Vagina (tissue), 2 donors: Measurements from ENCODE around the gene UFC1. TPM values are rescaled to one million over a fixed set of nuclear protein-coding genes. Genes with fewer than 3 reads are reported as not detected.

Experiments
- DNase-seq, 2 donors: peaks; one replicate each; pipeline ENCODE4 v3.0.0-alpha.2; 2017; ENCODE audit errors: extremely low spot score in 2 of 2
- H3K27ac ChIP-seq: fragments of 200-600 bp; sonication (generic); one replicate; pipeline ENCODE4 v1.5.1; 2019
- H3K27me3 ChIP-seq: fragments of 200-600 bp; sonication (generic); one replicate; pipeline ENCODE4 v1.5.1; 2019
- H3K36me3 ChIP-seq, 2 donors: fragments of 200-600 bp; sonication (generic); one replicate each; pipeline ENCODE4 v1.5.1; 2017 to 2019
- H3K4me1 ChIP-seq: fragments of 200-600 bp; sonication (generic); one replicate; pipeline ENCODE4 v1.5.1; 2019
- H3K4me3 ChIP-seq, 2 donors: fragments of 200-600 bp; sonication (generic); 1 replicate in 1 of 2; 2 replicates in 1 of 2; pipeline ENCODE4 v1.5.1; 2016 to 2019
- H3K9me3 ChIP-seq: fragments of 200-600 bp; sonication (generic); one replicate; pipeline ENCODE4 v1.5.1; 2019
- POLR2A ChIP-seq, 2 donors: fragments of 450-650 bp; IDR thresholded peaks; one replicate each; pipeline ENCODE4 v1.6.1; 2017; ENCODE audit warnings: antibody characterized with exemption in 2 of 2, mild to moderate bottlenecking in 2 of 2, moderate library complexity in 2 of 2
- POLR2AphosphoS5 ChIP-seq, 2 donors: sonication (generic); formaldehyde crosslinking; IDR thresholded peaks; one replicate each; pipeline ENCODE4 v1.9.0; 2017; ENCODE audit warnings: antibody characterized with exemption in 2 of 2, mild to moderate bottlenecking in 2 of 2, low read depth in 1 of 2; ENCODE audit not compliant: insufficient read depth in 1 of 2
- intact Hi-C: fragments of 100-400 bp; cut with DNase I; formaldehyde crosslinking; loops from one replicate; pipeline ENCODE4 v1.15.1; 2023
- total RNA-seq: library from RNA; depleted of rRNA; stranded (reverse); fragments of >200 nt; gene quantifications from one replicate; pipeline ENCODE4 v1.2.3, GENCODE V29; 2016
- TF ChIP-seq, protein P1 (sequence below), 3 experiments: fragments of 450-650 bp in 2 of 3; fragments of 200-600 bp in 1 of 3; sonication (generic) in 1 of 3; IDR thresholded peaks; one replicate each; pipeline ENCODE4 v1.5.1; 2017 to 2019; ENCODE audit warnings: antibody characterized with exemption in 3 of 3, mild to moderate bottlenecking in 2 of 3, moderate library complexity in 2 of 3

The UFC1 gene
- total RNA-seq = 61.1 TPM

DNA sequence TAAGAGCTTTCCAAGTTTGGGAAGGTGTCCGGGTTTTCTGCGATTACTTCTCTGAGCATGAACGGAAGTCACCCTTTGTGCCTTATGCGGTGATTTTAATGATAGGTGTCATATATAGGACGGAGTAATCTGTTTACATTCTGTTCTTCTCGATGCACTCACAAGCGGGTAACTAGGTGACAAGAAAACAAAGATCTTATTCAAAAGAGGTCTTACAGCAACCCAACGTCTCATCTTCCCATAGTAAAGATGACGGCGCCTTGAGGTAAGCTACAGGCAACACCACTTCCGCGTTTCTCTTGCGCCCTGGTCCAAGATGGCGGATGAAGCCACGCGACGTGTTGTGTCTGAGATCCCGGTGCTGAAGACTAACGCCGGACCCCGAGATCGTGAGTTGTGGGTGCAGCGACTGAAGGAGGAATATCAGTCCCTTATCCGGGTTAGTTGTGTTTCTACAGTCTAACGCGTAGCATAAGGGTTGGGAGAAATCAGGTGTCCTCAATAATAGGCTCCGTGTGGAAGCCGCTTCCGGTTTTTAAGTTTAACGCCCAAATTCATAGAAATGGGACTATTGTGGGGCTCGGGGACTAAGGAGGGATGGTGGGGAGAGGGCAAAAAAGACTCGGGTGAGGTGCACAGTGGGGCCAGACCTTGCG is at the start of gene UFC1:
Gene UFC1, plus strand, starts transcription at position 297 of the 656 bp plus-strand sequence. Its CDS starts 20 bp downstream, at position 317.
- H3K4me3 ChIP-seq = peak within 1 kb of the TSS; percentile 58 to 91
- H3K4me1 ChIP-seq = peaks cover 27% of the 10 kb centered on the region
- no peak for TF ChIP-seq POLR2A (IDR thresholded peaks at IDR 0.05)
- TF ChIP-seq POLR2AphosphoS5 (IDR thresholded peaks at IDR 0.05; ENCODE audit: insufficient read depth in 1 of 2, low read depth in 1 of 2) = peak; percentile 80 to 88
- H3K27me3 ChIP-seq = no peaks in the 10 kb centered on the region
- H3K36me3 ChIP-seq = peaks cover 0 to 11% of the 10 kb centered on the region in 2 donors
- peak within 1 kb of the TSS; percentile 89 for H3K27ac ChIP-seq
- no peaks in the 10 kb centered on the region for H3K9me3 ChIP-seq
- intact Hi-C loops = no loop called here
- DNase-seq = no peak

DNA sequence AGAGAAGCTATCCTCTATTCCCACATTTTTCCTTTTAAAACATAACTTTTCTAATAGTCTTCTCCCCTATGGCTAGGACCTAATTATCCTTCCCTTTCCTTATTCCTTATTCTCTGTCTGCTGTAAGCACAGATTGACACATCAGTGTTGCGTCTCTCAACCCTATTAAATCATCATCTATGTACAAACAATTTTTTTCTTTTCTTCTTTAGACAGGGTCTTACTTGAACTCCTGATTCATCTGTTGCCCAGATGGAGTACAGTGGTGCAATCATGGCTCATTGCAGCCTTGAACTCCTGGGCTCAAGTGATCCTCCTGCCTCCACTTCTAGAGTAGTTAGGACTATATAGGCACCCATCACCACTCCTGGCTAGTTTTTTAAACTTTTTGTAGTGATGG is 47.3 kb upstream of the UFC1 start:
- H3K27ac ChIP-seq = no peak overlapping the region
- H3K9me3 ChIP-seq = no peaks in the 10 kb centered on the region
- H3K27me3 ChIP-seq = no peaks in the 10 kb centered on the region
- DNase-seq = no peak
- H3K36me3 ChIP-seq = peaks cover 0 to under 1% of the 10 kb centered on the region in 2 donors
- TF ChIP-seq, protein P1, sequence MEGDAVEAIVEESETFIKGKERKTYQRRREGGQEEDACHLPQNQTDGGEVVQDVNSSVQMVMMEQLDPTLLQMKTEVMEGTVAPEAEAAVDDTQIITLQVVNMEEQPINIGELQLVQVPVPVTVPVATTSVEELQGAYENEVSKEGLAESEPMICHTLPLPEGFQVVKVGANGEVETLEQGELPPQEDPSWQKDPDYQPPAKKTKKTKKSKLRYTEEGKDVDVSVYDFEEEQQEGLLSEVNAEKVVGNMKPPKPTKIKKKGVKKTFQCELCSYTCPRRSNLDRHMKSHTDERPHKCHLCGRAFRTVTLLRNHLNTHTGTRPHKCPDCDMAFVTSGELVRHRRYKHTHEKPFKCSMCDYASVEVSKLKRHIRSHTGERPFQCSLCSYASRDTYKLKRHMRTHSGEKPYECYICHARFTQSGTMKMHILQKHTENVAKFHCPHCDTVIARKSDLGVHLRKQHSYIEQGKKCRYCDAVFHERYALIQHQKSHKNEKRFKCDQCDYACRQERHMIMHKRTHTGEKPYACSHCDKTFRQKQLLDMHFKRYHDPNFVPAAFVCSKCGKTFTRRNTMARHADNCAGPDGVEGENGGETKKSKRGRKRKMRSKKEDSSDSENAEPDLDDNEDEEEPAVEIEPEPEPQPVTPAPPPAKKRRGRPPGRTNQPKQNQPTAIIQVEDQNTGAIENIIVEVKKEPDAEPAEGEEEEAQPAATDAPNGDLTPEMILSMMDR (IDR thresholded peaks at IDR 0.05) = no peak
- no peak for TF ChIP-seq POLR2AphosphoS5 (IDR thresholded peaks at IDR 0.05; ENCODE audit: insufficient read depth in 1 of 2, low read depth in 1 of 2)
- no peak for TF ChIP-seq POLR2A (IDR thresholded peaks at IDR 0.05)
- H3K4me1 ChIP-seq = no peaks in the 10 kb centered on the region
- no peak overlapping the region for H3K4me3 ChIP-seq
- intact Hi-C loops = no loop called here

DNA sequence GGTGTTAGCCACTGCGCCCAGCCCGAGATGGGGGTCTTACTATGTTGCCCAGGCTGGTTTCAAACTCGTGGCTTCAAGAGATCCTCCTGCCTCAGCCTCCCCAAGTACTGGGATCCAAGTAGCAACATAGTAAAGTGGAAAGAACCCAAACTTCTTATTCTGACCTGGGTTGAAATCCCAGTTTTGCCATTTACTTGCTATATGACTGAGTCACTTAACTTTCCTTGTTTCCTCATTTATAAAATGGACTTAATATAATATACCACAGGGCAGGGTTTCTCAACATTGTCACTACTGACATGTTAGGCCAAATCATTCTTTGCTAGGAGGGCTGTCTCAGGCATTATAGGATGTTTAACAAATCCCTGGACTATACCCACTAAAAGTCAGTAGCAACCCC is 42.7 kb upstream of the UFC1 start:
- H3K27ac ChIP-seq = no peak overlapping the region
- no peak for DNase-seq

DNA sequence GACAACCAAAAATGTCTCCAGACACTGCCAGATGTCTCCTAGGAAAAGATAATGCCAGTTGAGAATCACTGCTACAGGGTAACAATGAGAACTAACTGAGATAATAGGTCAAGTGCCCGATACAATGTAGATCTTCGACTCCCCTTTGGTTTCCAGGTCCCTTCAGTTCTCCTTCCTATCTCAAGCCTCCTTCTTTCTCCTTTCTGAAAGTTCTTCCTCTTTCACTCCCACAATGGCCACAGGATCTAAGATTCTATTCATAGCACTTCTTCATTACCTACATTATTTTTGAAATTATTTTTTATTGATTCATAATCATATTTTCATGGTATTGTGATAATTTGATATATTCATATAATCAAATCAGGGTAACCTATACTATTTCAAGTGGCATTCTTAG is 42.3 kb upstream of the UFC1 start:
- H3K4me1 ChIP-seq = peaks cover 21% of the 10 kb centered on the region
- DNase-seq = no peak
- no peak overlapping the region for H3K4me3 ChIP-seq
- no peak for TF ChIP-seq POLR2A (IDR thresholded peaks at IDR 0.05)
- TF ChIP-seq, protein P1 (IDR thresholded peaks at IDR 0.05) = no peak
- TF ChIP-seq POLR2AphosphoS5 (IDR thresholded peaks at IDR 0.05; ENCODE audit: insufficient read depth in 1 of 2, low read depth in 1 of 2) = no peak
- no peaks in the 10 kb centered on the region for H3K27me3 ChIP-seq
- no peaks in the 10 kb centered on the region for H3K36me3 ChIP-seq
- no peaks in the 10 kb centered on the region for H3K9me3 ChIP-seq
- H3K27ac ChIP-seq = no peak overlapping the region
- intact Hi-C loops = no loop called here

More for the DNA sequence above, 42.7 kb upstream of the UFC1 start:
- intact Hi-C loops = no loop called here
- H3K4me3 ChIP-seq = no peak overlapping the region
- H3K9me3 ChIP-seq = no peaks in the 10 kb centered on the region
- no peaks in the 10 kb centered on the region for H3K27me3 ChIP-seq
- TF ChIP-seq, protein P1 (IDR thresholded peaks at IDR 0.05) = no peak
- TF ChIP-seq POLR2A (IDR thresholded peaks at IDR 0.05) = no peak
- TF ChIP-seq POLR2AphosphoS5 (IDR thresholded peaks at IDR 0.05; ENCODE audit: insufficient read depth in 1 of 2, low read depth in 1 of 2) = no peak
- H3K36me3 ChIP-seq = no peaks in the 10 kb centered on the region
- peaks cover 16% of the 10 kb centered on the region for H3K4me1 ChIP-seq

DNA sequence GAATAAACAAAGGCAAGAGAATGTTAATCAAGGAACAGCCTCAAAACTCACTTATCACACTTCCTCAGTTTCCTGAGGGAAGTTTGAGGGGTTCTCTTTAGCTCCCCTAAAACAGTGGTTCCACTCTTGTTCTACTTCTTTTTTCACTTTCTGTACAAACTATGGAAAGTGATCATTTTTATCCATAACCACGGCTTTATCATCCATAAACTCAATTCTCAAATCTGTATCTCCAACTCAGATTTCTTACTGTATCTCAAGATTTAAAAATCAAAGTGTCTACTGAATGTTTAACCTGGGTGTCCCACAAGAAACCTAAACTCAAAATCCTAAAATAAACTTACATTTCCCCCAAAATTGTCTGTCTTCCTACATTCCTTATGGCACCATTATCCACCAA is 39.9 kb upstream of the UFC1 start:
- no peak for DNase-seq
- H3K4me1 ChIP-seq = peaks cover 34% of the 10 kb centered on the region
- no peak overlapping the region for H3K27ac ChIP-seq
- H3K4me3 ChIP-seq = no peak overlapping the region
- H3K9me3 ChIP-seq = no peaks in the 10 kb centered on the region
- TF ChIP-seq, protein P1 (IDR thresholded peaks at IDR 0.05) = no peak
- TF ChIP-seq POLR2AphosphoS5 (IDR thresholded peaks at IDR 0.05; ENCODE audit: insufficient read depth in 1 of 2, low read depth in 1 of 2) = no peak
- TF ChIP-seq POLR2A (IDR thresholded peaks at IDR 0.05) = no peak
- H3K27me3 ChIP-seq = no peaks in the 10 kb centered on the region
- H3K36me3 ChIP-seq = no peaks in the 10 kb centered on the region
- intact Hi-C loops = no loop called here
